MM.1S (cell line): Measurements from ENCODE around the gene MVK.

Experiments
- CTCF ChIP-seq: fragments of 300-600 bp; sonication (generic); IDR thresholded peaks from 2 replicates; pipeline ENCODE4 v1.5.1; 2016; ENCODE audit warnings: antibody characterized with exemption, low read length, mixed read lengths
- EZH2phosphoT487 ChIP-seq: fragments of 300-600 bp; sonication (generic); IDR thresholded peaks from 2 replicates; pipeline ENCODE4 v1.6.1; 2018; ENCODE audit warnings: antibody characterized with exemption, low read length

DNA sequence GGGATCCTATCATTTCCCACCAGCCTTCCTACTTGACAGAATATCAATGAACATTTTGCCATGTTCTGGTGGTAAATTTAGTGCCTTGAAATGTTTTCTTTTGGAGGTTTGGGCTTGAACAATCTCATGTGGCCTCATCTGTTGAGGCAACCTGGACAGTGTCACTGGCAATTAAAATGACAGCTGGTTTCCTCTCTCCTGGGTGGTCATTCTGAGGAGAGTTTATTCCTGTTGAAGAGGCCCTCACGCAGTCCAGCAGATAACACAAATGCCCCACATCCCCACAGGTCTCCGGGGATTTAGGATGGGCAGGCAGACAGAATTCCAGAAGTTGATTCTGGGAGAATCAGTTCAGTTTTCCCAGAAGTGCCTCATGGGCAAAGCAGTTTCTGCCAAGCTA is 42.2 kb upstream of the MVK start:
- TF ChIP-seq CTCF (no peak), EZH2phosphoT487 (no peak)
